Measurements from ENCODE around the gene AGBL4. TPM values are rescaled to one million over a fixed set of nuclear protein-coding genes. Genes with fewer than 3 reads are reported as not detected.

AGBL4 gene
- total RNA-seq, 1 experiment from 2014 or later, result not detected

- no TSS peak for BruUV-seq (replicated peaks)
- Mint-ChIP-seq H3K4me1 (ENCODE audit: low read depth, unreplicated experiment) (no peaks in the 10 kb centered on the region), H3K27me3 (ENCODE audit: insufficient read depth, unreplicated experiment) (peaks cover 3% of the 10 kb centered on the region), H3K27ac (ENCODE audit: unreplicated experiment) (no peak overlapping the region), H3K36me3 (ENCODE audit: insufficient read depth, unreplicated experiment) (peaks cover 6% of the 10 kb centered on the region), H3K4me3 (ENCODE audit: unreplicated experiment) (no peak overlapping the region), H3K9me3 (ENCODE audit: unreplicated experiment) (peaks cover 10% of the 10 kb centered on the region)
- Histone ChIP-seq H3K9me3 (no peaks in the 10 kb centered on the region), H3K36me3 (ENCODE audit: control insufficient read depth, insufficient read depth, low read length) (no peaks in the 10 kb centered on the region), H3K4me1 (no peaks in the 10 kb centered on the region), H3K27me3 (replicated peaks; ENCODE audit: control insufficient read depth, insufficient read depth, low read length) (no peaks in the 10 kb centered on the region), H3K4me3 (ENCODE audit: low read depth, low read length) (no peak overlapping the region)
- ChIA-PET CTCF (no interaction called here), POLR2A (no interaction called here)
- no peak for DNase-seq
- TF ChIP-seq CTCF (IDR thresholded peaks at IDR 0.05; ENCODE audit: insufficient read depth in 1 of 2, low read depth in 1 of 2, low read length in 1 of 2, severe bottlenecking in 1 of 2, unreplicated experiment in 1 of 2), result no peak
- intact Hi-C loops (cut with micrococcal nuclease; ENCODE audit: unreplicated experiment), result no loop called here
Observed at GRCh38 chr1:49213301-49213700, 810.5 kb downstream of the AGBL4 start.

- Mint-ChIP-seq H3K27ac (ENCODE audit: unreplicated experiment) (no peak overlapping the region), H3K27me3 (ENCODE audit: insufficient read depth, unreplicated experiment) (no peaks in the 10 kb centered on the region), H3K9me3 (ENCODE audit: unreplicated experiment) (peaks cover 9% of the 10 kb centered on the region), H3K36me3 (ENCODE audit: insufficient read depth, unreplicated experiment) (peaks cover 6% of the 10 kb centered on the region), H3K4me1 (ENCODE audit: low read depth, unreplicated experiment) (no peaks in the 10 kb centered on the region), H3K4me3 (ENCODE audit: unreplicated experiment) (no peak overlapping the region)
- BruUV-seq (replicated peaks), result no TSS peak
- POLR2A ChIA-PET, result no interaction called here
- Histone ChIP-seq H3K4me1 (no peaks in the 10 kb centered on the region), H3K36me3 (ENCODE audit: control insufficient read depth, insufficient read depth, low read length) (no peaks in the 10 kb centered on the region), H3K9me3 (no peaks in the 10 kb centered on the region), H3K4me3 (ENCODE audit: low read depth, low read length) (no peak overlapping the region), H3K27me3 (replicated peaks; ENCODE audit: control insufficient read depth, insufficient read depth, low read length) (no peaks in the 10 kb centered on the region)
- TF ChIP-seq CTCF (IDR thresholded peaks at IDR 0.05; ENCODE audit: insufficient read depth in 1 of 2, low read depth in 1 of 2, low read length in 1 of 2, severe bottlenecking in 1 of 2, unreplicated experiment in 1 of 2), result no peak
- CTCF ChIA-PET, result no interaction called here
- intact Hi-C loops (cut with micrococcal nuclease; ENCODE audit: unreplicated experiment), result no loop called here
- no peak for DNase-seq
Observed at GRCh38 chr1:49208712-49209111, 815.0 kb downstream of the AGBL4 start.

GRCh38 chr1:49204720-49205119 lies 819.0 kb downstream of the AGBL4 start:
- Histone ChIP-seq H3K4me3 (ENCODE audit: low read depth, low read length) (no peak overlapping the region), H3K4me1 (no peaks in the 10 kb centered on the region), H3K36me3 (ENCODE audit: control insufficient read depth, insufficient read depth, low read length) (no peaks in the 10 kb centered on the region), H3K27me3 (replicated peaks; ENCODE audit: control insufficient read depth, insufficient read depth, low read length) (no peaks in the 10 kb centered on the region), H3K9me3 (no peaks in the 10 kb centered on the region)
- no TSS peak for BruUV-seq (replicated peaks)
- peaks cover 4% of the 10 kb centered on the region for H3K4me1 Mint-ChIP-seq (ENCODE audit: low read depth, unreplicated experiment)
- H3K4me3 Mint-ChIP-seq (ENCODE audit: unreplicated experiment), result no peak overlapping the region
- H3K27ac Mint-ChIP-seq (ENCODE audit: unreplicated experiment), result no peak overlapping the region
- no peak for TF ChIP-seq CTCF (IDR thresholded peaks at IDR 0.05; ENCODE audit: insufficient read depth in 1 of 2, low read depth in 1 of 2, low read length in 1 of 2, severe bottlenecking in 1 of 2, unreplicated experiment in 1 of 2)
- POLR2A ChIA-PET, result no interaction called here
- peaks cover 23% of the 10 kb centered on the region for H3K9me3 Mint-ChIP-seq (ENCODE audit: unreplicated experiment)
- CTCF ChIA-PET, result no interaction called here
- no peaks in the 10 kb centered on the region for H3K36me3 Mint-ChIP-seq (ENCODE audit: insufficient read depth, unreplicated experiment)
- intact Hi-C loops (cut with micrococcal nuclease; ENCODE audit: unreplicated experiment), result no loop called here
- DNase-seq, result no peak
- no peaks in the 10 kb centered on the region for H3K27me3 Mint-ChIP-seq (ENCODE audit: insufficient read depth, unreplicated experiment)
